NCI-H2107 treated with DMSO at 0.1 percent for 48 hours (cell line): ENCODE measurements around the gene AMIGO2.

Experiments used
- DNase-seq: peaks from one replicate; lab custom pipeline; 2025; ENCODE audit not compliant: unreplicated experiment; lab: John Stamatoyannopoulos, UW

AMIGO2 gene

GRCh38 chr12:47098099-47098498, 18.3 kb upstream of the AMIGO2 start:
- no peak for DNase-seq

- no peak for DNase-seq
These were observed 17.6 kb upstream of the AMIGO2 start for GRCh38 chr12:47097276-47097896.

- no peak for DNase-seq
These were observed 15.9 kb upstream of the AMIGO2 start for GRCh38 chr12:47095446-47096236.

GRCh38 chr12:47094804-47095203, 15.0 kb upstream of the AMIGO2 start:
- DNase-seq: no peak

- DNase-seq: no peak
These were observed 11.2 kb upstream of the AMIGO2 start for GRCh38 chr12:47091009-47091408.

- no peak for DNase-seq
These were observed 8.5 kb upstream of the AMIGO2 start for GRCh38 chr12:47088021-47088944.

GRCh38 chr12:47087088-47087688, 7.4 kb upstream of the AMIGO2 start:
- no peak for DNase-seq

- DNase-seq: no peak
These were observed 6.1 kb upstream of the AMIGO2 start for GRCh38 chr12:47085815-47086252.

GRCh38 chr12:47084172-47084571, 4.4 kb upstream of the AMIGO2 start:
- no peak for DNase-seq

- no peak for DNase-seq
These were observed 3.2 kb upstream of the AMIGO2 start for GRCh38 chr12:47082796-47083621.

- DNase-seq: no peak
These were observed 2.5 kb upstream of the AMIGO2 start for GRCh38 chr12:47082283-47082682.

- DNase-seq: no peak
These were observed 1.2 kb upstream of the AMIGO2 start for GRCh38 chr12:47080725-47081502.

- no peak for DNase-seq
These were observed 394 bp upstream of the AMIGO2 start for GRCh38 chr12:47079981-47080724.

GRCh38 chr12:47078733-47079467, 859 bp downstream of the AMIGO2 start:
- DNase-seq: no peak

- DNase-seq: no peak
These were observed 1.7 kb downstream of the AMIGO2 start for GRCh38 chr12:47078086-47078395.

- DNase-seq: no peak
These were observed 2.3 kb downstream of the AMIGO2 start for GRCh38 chr12:47077206-47078085.
